Body of pancreas (tissue), 4 donors: ENCODE measurements around the gene ABHD8. TPM values are rescaled to one million over a fixed set of nuclear protein-coding genes. Genes with fewer than 3 reads are reported as not detected.
"Not testable (repeated sequence)": the region's sequence is repeated elsewhere in the genome, so short reads cannot be mapped to it uniquely, and the experiment has no call there.

Experiments used
- ATAC-seq: fragments of 150-250 bp; one replicate; pipeline ENCODE4 v1.9.1; 2016
- DNase-seq, 4 donors: peaks; one replicate each; pipeline ENCODE4 v3.0.0-alpha.2; 2019
- H3K27ac ChIP-seq, 4 donors: fragments of 200-600 bp; sonication (generic); 1 replicate in 3 of 4; 2 replicates in 1 of 4; pipeline versions ENCODE4 v1.5.1 to v1.6.1; 2016 to 2019; ENCODE audit warnings: mild to moderate bottlenecking in 1 of 4, mixed read lengths in 1 of 4, moderate library complexity in 1 of 4
- H3K27me3 ChIP-seq, 2 donors: fragments of 200-600 bp; sonication (generic); one replicate each; pipeline ENCODE4 v1.6.0; 2016; ENCODE audit warnings: mild to moderate bottlenecking in 1 of 2
- H3K36me3 ChIP-seq, 2 donors: fragments of 200-600 bp; sonication (generic); replicated peaks in 1 of 2; 2 replicates each; pipeline ENCODE4 v1.5.1; 2016; ENCODE audit warnings: low read depth in 2 of 2; ENCODE audit not compliant: insufficient read depth in 1 of 2
- H3K4me1 ChIP-seq: fragments of 200-600 bp; sonication (generic); one replicate; pipeline ENCODE4 v1.6.0; 2016
- H3K4me3 ChIP-seq, 2 donors: fragments of 200-600 bp; sonication (generic); 1 replicate in 1 of 2; 2 replicates in 1 of 2; pipeline ENCODE4 v1.5.1; 2016 to 2019
- H3K9me3 ChIP-seq, 3 donors: fragments of 200-600 bp; sonication (generic); 1 replicate in 2 of 3; 2 replicates in 1 of 3; pipeline ENCODE4 v1.5.1; 2016
- POLR2A ChIP-seq, 3 donors: fragments of 450-650 bp; IDR thresholded peaks; one replicate each; pipeline ENCODE4 v1.6.1; 2016; ENCODE audit warnings: antibody characterized with exemption in 3 of 3, mild to moderate bottlenecking in 2 of 3
- WGBS, 2 donors: methylation state at CpG; one replicate each; pipeline ENCODE4 v1.1.5; 2017; 5-methylcytosine and 5-hydroxymethylcytosine counted together
- intact Hi-C: fragments of 100-400 bp; cut with DNase I; formaldehyde crosslinking; loops from one replicate; pipeline ENCODE4 v1.15.1; 2023
- total RNA-seq, 2 donors: library from RNA; depleted of rRNA; stranded (reverse); fragments of >200 nt; gene quantifications; one replicate each; pipeline ENCODE4 v1.1.0, GENCODE V29; 2016
- TF ChIP-seq, protein P1 (sequence below), 7 experiments: fragments of 450-650 bp in 4 of 7; fragments of 200-600 bp in 3 of 7; sonication (generic) in 3 of 7; IDR thresholded peaks; one replicate each; pipeline ENCODE4 v1.5.1; 2016 to 2019; ENCODE audit warnings: antibody characterized with exemption in 7 of 7

Gene ABHD8
- total RNA-seq, 2 donors from 2014 or later, result 10.2 to 12.2 TPM

DNA sequence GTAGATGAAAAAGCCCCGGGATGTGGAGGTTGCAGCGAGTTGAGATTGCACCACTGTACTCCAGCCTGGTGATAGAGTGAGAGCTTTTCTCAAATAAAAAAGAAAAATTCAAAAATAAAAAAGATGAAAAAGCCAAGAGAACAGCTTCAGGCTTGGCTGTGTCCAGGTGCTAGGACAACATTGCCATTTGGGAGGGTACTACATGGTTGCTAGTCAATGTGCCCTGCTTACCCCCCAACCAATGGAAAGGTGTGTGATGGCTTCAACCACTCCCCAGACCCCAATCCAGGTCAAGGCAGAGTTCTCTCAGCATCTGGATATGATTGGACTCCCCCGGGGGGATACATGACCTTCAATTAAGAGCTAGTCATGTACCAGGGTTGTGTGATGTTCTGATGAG is 23.8 kb downstream of the ABHD8 start:
- intact Hi-C loops, result no loop called here

GRCh38 chr19:17275441-17276175 is 27.6 kb downstream of the ABHD8 start:
- no peak for TF ChIP-seq POLR2A (IDR thresholded peaks at IDR 0.05)
- TF ChIP-seq, protein P1, sequence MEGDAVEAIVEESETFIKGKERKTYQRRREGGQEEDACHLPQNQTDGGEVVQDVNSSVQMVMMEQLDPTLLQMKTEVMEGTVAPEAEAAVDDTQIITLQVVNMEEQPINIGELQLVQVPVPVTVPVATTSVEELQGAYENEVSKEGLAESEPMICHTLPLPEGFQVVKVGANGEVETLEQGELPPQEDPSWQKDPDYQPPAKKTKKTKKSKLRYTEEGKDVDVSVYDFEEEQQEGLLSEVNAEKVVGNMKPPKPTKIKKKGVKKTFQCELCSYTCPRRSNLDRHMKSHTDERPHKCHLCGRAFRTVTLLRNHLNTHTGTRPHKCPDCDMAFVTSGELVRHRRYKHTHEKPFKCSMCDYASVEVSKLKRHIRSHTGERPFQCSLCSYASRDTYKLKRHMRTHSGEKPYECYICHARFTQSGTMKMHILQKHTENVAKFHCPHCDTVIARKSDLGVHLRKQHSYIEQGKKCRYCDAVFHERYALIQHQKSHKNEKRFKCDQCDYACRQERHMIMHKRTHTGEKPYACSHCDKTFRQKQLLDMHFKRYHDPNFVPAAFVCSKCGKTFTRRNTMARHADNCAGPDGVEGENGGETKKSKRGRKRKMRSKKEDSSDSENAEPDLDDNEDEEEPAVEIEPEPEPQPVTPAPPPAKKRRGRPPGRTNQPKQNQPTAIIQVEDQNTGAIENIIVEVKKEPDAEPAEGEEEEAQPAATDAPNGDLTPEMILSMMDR (IDR thresholded peaks at IDR 0.05), result no peak
- DNase-seq, result no peak
- WGBS, 2 donors, result 89 to 96% methylated on average over 12 to 19 of the region's 19 CpGs
- H3K36me3 ChIP-seq, result peaks cover 0 to 26% of the 10 kb centered on the region in 2 donors
- no peaks in the 10 kb centered on the region for H3K9me3 ChIP-seq
- intact Hi-C loops, result no loop called here
- no peaks in the 10 kb centered on the region for H3K27me3 ChIP-seq
- H3K4me1 ChIP-seq, result no peaks in the 10 kb centered on the region
- no peak overlapping the region for H3K27ac ChIP-seq
- no peak for ATAC-seq
- no peak overlapping the region for H3K4me3 ChIP-seq

More for the DNA sequence above, 23.8 kb downstream of the ABHD8 start:
- Histone ChIP-seq H3K36me3 (peaks cover 0 to 14% of the 10 kb centered on the region in 2 donors), H3K9me3 (no peaks in the 10 kb centered on the region), H3K4me3 (no peak overlapping the region), H3K27ac (no peak overlapping the region), H3K4me1 (peaks cover 17% of the 10 kb centered on the region), H3K27me3 (peaks cover 0 to 10% of the 10 kb centered on the region in 2 donors)
- DNase-seq, result no peak
- ATAC-seq, result no peak
- WGBS, 2 donors, result 67 to 73% methylated on average over 3 of the region's 3 CpGs
- TF ChIP-seq, protein P1 (IDR thresholded peaks at IDR 0.05), result no peak
- no peak for TF ChIP-seq POLR2A (IDR thresholded peaks at IDR 0.05)

GRCh38 chr19:17274892-17275291 is 28.3 kb downstream of the ABHD8 start:
- H3K27me3 ChIP-seq, intact Hi-C loops, H3K27ac ChIP-seq, DNase-seq, H3K9me3 ChIP-seq, H3K4me3 ChIP-seq, ATAC-seq, H3K4me1 ChIP-seq: not testable (repeated sequence)
- WGBS, 2 donors, result 92 to 98% methylated on average over 3 of the region's 3 CpGs
- peaks cover 0 to 26% of the 10 kb centered on the region in 2 donors for H3K36me3 ChIP-seq

- Histone ChIP-seq H3K9me3 (no peaks in the 10 kb centered on the region), H3K27me3 (no peaks in the 10 kb centered on the region), H3K4me1 (peaks cover 13% of the 10 kb centered on the region), H3K27ac (no peak overlapping the region), H3K36me3 (peaks cover 0 to 8% of the 10 kb centered on the region in 2 donors), H3K4me3 (no peak overlapping the region)
- ATAC-seq (no peak), DNase-seq (no peak)
- TF ChIP-seq, protein P1 (IDR thresholded peaks at IDR 0.05), result no peak
- TF ChIP-seq POLR2A (IDR thresholded peaks at IDR 0.05), result no peak
- intact Hi-C loops, result no loop called here
- WGBS, 2 donors, result 86 to 88% methylated on average over 11 to 13 of the region's 13 CpGs
Observed at GRCh38 chr19:17268754-17269153, 34.5 kb downstream of the ABHD8 start.

DNA sequence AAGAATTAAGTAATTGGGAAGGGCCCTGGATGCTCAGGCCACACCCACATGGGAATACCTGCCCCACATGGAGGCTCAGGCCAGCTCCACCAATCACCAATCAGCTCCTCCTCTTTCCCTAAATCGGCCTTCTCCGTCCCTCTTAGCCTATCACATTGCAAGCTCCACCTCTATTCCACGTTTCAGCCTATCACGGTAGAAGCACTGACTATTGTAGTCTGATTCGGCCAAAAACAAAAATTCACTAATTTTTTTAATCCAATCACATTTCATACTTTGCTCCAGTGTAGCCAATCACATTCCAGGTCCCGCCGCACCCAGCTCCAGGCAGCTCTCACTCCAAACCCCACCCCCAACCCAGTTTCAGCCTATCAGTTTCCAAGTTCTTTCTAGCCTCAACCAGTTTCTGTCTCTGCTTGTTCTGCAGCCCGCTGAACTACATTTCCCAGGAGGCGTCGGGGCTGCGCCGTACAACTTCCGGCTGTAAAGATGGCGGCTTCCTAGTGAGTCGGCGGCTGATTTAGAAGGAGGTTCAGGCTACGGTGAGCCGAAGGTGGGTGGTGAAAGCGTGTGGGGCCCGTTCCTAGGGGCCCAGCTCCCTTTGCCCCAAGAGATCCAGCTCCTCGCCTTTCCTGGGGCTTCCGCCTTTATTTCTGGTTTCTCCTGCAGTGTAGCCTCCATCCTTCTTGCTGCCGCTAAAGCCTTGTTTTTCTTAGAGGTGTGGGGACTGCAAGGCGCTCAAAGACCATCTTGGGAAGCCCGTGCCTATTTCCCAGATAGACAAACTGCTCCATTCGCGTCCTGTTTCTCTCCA is 36.0 kb downstream of the ABHD8 start, which contains the start of gene BABAM1:
BABAM1 (plus strand) TSS at position 469 of the 814 bp plus-strand sequence. CDS start 1,364 bp downstream, outside the sequence.
- Histone ChIP-seq H3K9me3 (no peaks in the 10 kb centered on the region), H3K4me1 (peaks cover 13% of the 10 kb centered on the region), H3K27ac (peak within 1 kb of the TSS in 3 of 4 donors; percentile 29 to 72 (median 71)), H3K36me3 (peaks cover 0 to 5% of the 10 kb centered on the region in 2 donors), H3K27me3 (no peaks in the 10 kb centered on the region), H3K4me3 (peak within 1 kb of the TSS; percentile 64 to 69)
- TF ChIP-seq, protein P1 (IDR thresholded peaks at IDR 0.05), result peak in 2 of 7 experiments; percentile 0 to 1
- peak in 2 of 3 donors; percentile 45 to 51 for TF ChIP-seq POLR2A (IDR thresholded peaks at IDR 0.05)
- DNase-seq (peak; percentile 95 to 99 (median 96)), ATAC-seq (peak; percentile 98)
- intact Hi-C loops, result no loop called here
- WGBS, 2 donors, result 1% methylated on average over 20 to 27 of the region's 27 CpGs
